HG03442 (cell line): ENCODE data around the gene PHC2.

Source experiments
- ATAC-seq: cut with Tn5 transposase; IDR thresholded peaks from one replicate; pipeline ENCODE4 v1.9.1; 2021; ENCODE audit warnings: mild to moderate bottlenecking, moderate library complexity; ENCODE audit not compliant: unreplicated experiment

The PHC2 gene

DNA sequence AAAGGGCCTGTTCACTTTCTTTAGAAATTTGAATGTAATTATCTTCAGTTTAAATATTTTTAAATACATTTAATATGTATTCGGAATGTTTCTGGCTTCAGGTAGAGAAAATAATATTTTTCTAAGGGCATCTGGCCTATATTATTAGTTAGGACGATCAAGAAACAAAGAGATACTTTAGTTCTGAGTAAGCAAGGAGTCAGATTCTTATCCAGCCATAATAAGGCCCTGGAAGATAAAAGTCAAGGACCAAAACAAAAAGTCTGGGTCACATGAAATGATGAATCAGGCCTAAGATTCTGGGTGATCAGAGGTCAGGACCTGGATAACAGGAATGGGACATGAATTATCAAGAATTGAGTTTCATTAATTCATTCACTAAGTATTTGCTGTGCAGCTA, 6.3 kb downstream of the PHC2 start:
- no peak for ATAC-seq

DNA sequence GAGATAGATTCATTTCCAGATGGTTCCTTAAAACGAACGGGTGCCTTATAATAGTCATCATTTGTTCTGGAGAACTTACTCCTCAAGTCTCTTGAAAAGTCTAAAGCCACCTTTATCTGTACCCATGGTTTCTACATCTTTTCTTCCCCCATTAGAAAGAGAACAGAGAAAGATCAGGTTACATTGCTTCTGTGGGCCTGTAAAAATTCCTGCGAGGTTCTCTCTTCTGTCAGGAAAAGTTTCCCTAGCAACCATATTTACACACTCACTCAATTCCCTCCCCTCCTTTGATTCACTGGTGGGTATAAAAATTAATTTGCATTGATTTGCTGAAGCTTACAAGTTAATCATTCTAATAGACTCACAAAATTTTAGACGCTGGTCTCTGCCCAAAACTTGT, 6.7 kb downstream of the PHC2 start:
- no peak for ATAC-seq

DNA sequence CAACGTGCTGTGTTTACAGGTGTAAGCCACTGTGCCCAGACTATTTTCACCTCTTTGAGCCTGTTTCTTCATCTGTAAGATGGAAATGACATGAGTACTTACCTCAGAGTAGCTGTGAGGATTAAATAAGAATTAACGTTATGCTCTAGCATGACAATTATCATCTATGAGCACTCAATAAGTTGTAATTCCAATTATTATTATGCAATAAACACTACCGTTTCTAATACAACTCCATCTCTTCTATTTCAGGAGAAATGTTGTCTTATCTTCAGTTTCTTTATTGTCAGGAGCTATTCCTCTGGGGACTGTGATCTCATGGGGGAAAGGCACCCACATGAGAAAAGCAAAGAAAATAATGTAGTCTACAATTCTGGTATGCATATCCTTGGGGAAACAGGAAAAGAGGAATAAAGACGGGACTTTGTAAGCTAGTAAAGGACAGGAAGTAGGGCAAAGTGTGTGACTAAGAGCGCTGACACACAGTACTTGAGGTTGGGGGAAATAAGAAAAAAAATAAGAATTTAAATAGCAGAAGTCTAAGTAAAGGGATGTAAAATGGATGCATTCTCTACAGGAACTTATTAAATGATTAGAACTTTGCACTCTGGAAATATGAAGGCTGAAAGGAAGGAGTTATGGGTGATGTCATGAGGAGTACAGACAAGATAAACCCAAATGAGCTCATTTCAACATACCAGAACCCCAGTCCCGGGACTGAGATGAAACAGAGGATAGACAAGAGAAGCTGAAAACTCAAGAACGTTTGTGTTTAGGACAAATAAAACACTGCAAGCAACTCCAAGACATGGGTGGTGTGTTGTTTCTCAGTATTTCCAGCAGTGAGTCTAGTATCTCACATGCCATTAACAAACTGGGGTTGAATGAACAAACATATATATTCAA, 9.8 kb downstream of the PHC2 start:
- ATAC-seq: no peak

DNA sequence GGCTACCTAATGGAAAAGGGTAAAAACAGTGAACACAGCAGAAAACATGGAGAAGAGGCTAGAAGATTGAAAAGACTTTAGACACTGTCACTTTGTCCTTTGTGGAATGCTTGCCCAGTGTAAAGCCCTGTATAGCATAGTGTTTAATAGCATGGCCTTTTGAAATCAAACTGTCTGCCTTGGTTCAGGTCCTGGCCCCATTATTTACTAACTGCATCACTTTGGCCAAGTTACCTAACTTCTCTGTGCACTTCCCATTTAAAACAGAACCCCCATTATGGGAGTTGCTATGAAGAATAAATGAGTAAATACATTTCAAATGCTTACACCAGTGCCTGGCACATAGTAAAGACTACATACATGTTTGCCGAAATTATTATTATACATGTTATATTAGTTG, 12.1 kb downstream of the PHC2 start:
- no peak for ATAC-seq

DNA sequence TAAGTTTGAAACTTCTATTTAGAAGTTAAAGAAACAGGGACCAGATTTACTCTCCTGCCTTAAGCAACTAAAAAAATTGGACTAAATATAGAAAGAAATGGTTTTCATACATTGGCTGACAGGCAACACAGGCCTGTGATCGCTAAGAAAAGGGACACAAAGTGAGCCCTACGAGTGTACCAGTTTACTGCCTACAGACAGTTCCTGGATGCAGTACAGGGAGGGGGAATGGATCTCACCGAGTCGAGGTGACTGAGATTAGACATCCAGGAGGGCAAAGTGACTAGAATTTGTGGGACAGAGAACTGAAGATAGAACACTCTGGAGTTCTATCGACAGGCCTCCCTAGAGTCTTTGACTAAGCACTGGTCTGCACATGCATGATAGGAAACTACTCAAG, 16.0 kb downstream of the PHC2 start:
- ATAC-seq: no peak

DNA sequence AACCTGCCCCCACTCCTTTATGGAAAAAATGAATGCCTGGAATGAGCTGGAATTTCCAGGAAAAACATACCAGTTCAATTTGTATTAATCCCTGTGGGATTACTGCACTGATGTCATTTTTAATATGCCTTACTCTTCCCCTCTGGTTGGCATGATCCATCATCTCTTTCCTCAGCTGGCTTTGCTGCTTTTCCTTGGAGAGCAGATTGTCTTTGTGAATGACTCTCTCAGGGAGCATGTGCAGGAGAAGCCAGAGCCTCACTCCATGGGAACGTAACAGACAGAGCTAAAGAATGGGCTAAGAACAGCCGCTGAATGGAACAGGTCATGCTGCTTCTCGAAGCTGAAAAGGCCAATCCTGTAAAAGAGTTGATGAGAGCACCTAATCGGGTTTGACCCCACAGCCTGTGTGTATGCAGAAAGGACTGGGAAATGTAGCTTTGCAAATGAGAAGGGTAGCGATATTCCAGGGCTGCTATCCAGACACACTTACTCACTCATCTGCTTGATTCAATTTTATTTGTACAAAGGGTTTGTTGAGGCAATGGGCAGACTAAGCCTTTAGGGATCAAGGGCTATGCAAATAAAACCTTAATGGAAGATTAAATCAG, 20.7 kb downstream of the PHC2 start:
- ATAC-seq: no peak

DNA sequence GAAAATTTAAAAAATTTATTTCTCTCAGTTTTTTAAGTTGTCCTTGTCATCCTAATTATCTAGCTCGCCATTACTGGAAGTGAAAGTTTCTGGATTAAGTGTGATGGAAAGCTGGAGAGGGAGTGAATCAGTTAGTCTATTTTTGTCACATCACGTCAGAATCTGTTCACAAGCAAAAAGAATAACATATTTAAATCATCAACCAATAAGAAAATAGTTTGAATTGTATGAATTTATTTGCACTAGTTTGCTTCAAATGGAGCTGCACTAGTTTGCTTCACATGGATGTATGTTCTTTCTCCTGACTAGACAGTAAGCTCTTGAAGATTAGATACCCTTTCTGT, 22.8 kb downstream of the PHC2 start:
- ATAC-seq: no peak

DNA sequence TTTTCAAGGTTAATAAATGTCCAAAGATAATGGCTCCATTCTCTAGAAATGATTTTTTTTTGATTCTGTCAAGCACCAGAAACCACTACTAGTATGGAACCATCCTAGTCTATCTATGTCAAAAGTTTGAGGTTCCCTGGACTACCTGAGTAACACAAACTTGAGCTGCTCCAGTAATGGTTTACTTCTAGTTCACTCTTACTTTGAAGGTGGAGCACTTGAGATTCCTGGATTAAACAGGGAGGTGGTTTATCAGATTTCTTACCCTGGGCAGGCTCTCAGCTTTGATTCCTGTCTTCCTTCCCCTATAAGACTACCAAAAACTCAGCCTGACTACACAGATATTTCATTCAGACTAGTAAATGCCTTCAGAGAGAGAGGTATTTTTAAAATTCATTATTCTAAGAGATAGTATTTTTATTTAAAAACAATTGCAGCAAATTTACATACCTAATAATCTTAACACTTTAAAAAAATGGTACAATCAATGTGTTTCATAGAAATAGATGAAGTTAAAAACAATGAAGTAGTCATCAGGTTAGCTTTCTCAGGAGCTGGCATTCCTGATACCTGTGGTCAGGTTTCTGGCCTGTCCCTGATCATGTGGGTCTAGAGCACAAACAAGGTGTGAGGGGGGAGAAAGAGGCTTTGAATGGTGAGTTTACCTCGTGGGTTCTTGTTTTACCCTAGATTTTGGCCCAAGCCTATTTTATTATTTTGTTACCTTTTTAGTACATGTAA, 23.4 kb downstream of the PHC2 start:
- ATAC-seq: no peak

DNA sequence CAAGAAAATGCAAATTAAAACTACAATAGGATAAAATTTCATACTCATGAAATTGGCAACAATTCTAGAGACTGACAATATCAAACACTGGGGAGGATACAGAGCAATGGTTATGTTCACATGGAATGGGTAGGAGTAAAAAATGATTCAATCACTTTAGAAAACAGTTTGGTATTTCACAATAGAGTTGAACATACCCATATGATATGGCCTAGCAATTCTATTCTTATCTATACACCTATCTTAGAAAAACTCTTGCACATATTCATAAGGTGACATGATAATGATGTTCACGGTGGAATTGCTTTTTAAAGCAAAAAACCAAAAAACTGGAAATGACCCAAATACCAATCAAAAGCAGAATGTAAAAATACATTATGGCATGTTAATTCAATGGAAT, 28.7 kb downstream of the PHC2 start:
- no peak for ATAC-seq

DNA sequence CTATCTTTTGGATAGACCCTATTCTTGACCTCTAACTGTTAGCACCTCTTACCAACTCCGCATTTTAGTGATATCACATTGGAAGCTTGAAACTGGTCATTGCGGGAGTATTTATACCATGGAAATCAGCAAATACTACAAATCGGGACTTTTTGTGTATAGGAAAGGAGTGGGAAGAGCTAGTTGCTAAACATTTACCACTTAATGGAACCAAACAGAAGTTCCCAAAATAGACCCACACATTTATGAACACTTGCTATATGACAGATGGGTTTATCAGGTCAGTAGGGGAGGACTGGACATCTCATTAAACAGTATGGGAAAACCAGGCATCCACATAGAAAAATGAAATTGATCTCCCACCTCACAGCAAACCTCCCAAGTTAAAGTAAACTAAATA, 29.4 kb downstream of the PHC2 start:
- no peak for ATAC-seq

DNA sequence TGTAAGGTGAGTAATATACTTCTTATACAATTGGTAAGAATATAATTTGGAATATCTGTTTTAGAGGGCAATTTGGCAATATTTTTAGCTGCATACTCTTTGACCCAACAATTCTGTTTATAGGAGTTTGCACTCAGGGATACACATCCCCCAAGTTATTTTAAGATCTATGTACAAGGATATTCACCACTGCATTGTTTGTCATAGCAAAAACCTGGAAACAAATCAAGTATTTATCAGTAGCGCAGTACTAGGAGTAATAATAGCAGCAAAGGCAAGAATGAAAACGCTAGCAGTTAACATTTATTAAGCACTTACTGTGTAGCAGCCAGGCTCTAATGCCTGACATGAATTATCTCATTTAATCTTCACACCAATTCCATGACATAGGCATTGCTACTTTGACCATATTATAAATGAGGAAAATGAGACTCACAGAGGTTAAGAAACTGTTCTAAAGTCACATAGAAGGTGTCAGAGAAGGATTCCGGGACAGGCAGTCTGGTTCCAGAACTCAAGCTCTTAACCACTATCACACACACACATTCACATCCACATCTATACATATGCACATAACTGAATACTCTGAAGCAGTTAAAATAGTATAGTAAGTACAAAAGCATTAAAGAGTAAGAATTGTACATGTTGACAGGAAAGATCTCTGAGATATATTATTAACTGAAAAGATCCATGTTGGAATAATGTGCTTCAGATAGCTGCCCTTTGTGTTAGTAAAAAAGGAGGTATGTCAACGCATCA, 30.6 kb downstream of the PHC2 start:
- ATAC-seq: no peak

DNA sequence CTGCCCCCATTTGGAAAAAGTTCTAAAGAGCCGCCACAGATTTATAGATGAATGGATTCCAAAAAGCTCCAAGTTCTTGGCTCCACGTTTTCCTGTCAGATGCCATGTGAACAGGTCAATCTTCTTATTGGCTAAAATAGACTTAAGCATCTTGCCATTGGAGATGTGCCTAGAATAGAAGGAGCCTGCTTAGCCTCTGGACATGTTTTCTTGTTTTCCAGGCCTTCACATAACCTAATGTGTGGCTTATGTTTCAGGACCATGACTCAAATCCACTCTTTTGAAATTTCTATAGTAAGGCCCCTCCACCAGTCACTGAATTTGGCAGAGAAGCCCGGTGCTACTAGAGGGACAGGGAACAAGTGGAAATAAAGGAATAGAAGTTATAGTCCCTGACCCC, 31.5 kb downstream of the PHC2 start:
- no peak for ATAC-seq

DNA sequence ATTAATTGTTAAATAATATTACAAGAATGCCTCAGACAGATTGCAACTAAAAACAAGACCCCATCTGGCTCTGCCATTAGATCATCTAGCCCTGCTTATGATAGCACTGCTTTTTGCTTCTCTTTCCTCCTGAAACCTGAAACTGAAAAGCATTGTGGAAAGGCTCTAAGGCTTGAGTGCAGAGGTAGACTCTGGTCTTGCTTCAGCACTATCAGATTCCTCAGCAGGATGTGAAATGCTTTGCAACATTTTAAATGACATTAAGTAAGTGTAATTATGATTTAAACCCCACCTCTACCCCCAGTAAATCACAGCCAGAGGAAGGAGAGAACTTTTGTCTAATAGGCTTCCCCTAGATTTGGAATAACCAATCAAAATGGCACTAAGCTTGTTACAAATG, 32.9 kb downstream of the PHC2 start:
- no peak for ATAC-seq

DNA sequence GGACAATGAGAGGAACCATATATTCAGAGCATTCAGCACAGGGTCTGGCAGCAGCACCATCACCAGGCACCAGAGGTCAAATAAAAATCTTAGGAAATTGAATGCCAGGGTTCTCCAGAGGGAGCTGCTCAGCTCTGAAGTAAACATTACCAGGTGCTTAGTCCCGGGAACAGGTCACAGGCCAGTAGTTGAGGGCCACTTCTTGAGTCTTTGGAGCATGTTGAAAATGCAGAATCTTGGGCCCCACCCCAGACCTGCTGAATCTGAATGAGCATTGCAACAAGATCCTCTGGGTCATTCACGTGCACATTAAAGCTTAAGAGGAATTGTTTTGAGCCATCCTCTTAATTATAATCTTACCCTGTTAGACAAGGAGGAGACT, 33.8 kb downstream of the PHC2 start:
- no peak for ATAC-seq

DNA sequence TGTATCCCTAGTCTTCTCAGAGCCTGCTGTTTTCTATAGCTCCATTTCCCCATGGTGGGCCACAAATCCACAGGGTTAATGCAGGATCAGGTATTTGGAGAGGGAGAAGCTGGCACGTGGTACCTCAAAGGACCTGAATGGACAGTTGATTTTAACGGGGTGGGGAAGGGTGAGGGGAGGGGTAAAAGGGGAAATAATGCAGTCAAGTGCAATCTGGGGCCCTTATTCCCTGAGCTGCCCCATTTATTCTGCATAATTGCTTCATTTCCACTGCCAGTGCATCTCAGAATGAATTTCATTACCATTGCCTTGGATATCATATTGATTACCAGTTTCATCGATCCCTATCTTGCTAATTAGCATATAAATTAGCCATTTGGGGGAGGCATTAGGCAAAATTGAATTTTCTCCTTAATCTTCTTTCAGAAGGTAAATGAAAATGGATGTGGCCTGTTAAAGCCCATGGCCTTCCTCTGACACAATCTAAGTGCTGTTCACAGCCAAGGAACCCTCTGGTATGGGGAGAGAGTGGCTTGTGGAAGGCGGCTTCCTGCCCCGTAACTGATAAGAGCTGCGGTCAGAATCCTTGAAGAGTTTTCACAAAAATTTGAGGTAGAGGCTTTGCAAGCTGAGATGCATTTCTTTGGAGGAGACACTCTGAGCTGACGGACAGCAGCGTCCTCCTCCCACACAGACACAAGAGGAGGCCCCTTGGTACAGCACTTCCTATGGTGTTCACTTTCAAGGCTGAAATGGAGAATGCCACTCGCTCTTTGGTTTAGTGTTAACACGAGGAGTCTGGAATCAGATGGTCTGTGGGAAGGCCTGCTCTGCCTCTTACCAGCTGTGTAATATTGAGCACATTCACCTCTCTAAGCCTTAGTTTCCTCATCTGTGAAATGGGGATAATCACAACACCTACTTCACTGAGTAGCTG, 34.4 kb downstream of the PHC2 start:
- no peak for ATAC-seq

DNA sequence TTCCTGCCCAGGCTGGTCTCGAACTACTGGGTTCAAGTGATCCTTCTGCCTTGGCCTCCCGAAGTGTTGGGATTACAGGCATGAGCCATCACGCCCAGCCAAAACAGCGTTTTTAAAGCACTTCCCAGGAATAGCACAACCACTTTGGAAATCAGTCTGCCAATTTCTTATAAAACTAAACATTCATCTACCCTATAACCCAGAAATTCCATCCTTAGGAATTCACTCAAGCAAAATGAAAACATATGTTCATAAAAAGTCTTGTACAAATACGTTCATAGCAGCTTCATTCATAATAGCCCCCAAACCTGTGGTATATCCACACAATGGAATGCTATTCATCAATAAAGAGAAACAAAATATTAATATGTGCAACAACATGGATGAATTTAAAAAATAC, 36.1 kb downstream of the PHC2 start:
- ATAC-seq: no peak

DNA sequence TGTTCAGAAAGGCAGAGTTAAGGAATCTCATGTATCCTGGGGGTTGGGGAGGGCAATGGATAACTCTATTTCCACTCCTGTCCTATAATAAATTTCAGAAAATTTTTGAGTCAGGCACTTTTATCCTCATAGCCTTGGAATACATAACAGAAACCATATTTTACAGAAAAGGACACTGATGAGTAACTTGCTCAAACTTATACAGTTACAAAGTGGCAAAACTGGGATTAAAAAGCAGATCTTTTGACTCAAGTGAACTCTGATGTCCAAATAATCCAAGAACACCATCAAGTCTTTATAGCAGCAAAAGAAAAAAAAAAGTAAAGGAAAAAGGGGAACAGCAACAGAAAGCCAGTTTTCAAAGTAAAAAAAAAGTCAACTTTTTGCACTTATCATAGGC, 36.9 kb downstream of the PHC2 start:
- ATAC-seq: no peak

DNA sequence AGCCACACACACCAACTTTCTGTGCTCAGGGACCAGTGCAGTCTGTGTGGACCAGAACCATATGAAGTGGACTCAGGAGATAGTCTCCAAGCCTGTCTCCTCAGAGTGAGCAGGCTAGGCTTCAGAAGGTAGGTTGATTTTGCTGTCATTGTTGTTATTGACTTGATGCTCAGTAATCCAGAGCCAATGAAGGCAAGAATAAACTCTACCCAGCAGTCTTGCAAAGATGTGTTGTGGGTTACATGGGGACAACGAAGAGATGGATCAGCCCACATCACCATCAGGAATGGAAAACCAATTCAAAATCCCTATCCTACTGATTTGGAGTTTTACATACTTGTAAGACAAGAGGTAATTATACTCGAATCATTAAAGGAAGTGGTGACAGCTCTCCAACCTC, 37.4 kb downstream of the PHC2 start:
- ATAC-seq: no peak

DNA sequence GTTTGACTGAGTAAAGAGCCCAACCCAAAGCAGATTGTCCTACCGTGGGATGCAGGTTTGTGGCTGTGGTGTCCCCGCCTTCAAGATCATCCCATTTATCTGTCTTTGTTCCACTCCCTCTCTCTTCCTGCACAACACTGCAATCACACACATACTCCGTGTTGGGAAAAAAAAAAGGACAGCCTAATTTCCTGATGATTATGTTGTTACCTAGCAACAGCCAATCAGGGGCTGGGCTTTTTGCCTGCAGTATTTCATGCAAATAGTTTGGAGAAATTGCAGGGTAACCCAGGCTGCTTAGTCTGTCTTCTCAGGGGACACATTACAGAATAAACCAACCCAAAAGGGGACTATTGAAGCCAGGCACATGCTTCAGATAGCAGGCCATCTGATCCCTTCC, 38.3 kb downstream of the PHC2 start:
- ATAC-seq: no peak

DNA sequence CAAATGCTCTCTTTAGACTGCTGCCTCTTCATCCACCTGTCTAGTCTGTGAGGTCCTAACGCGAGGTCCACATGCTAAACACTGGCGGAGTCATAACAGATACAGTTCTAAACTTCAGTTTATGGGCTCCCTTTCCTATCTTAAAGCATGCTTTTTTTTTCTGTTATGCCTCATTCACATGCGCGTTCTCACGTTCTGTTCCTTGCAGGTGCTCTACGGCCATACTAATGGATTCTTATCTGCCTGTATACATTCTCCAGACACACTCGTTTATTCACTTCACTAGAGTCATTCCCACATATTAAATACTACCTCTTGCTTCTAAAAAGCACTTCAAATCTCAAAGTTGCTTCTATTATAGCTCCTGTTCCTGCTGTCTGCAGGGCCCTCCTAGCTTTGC, 38.7 kb downstream of the PHC2 start:
- no peak for ATAC-seq
